IMR-90 (cell line): Measurements from ENCODE around the gene CHTF8. TPM values are rescaled to one million over a fixed set of nuclear protein-coding genes. Genes with fewer than 3 reads are reported as not detected.

Experiments used
- ATAC-seq: fragments of 200-7000 bp; cut with Tn5 transposase; 2 replicates; pipeline ENCODE4 v1.9.1; 2020; ENCODE audit warnings: low read depth, mild to moderate bottlenecking, moderate library complexity
- Bru-seq: library from RNA; stranded (reverse); fragments of 400-500 nt; gene quantifications from one replicate; lab custom pipeline; 2021; lab: Mats Ljungman, UMichigan
- BruChase-seq, 2 experiments: library from RNA; stranded (reverse); fragments of 400-500 nt; gene quantifications; one replicate each; lab custom pipeline; 2021; lab: Mats Ljungman, UMichigan
- BruUV-seq: library from RNA; stranded (reverse); fragments of 400-500 nt; replicated peaks from 2 replicates; lab custom pipeline; 2021; lab: Mats Ljungman, UMichigan
- CTCF ChIA-PET: fragments of 300-600 bp; formaldehyde crosslinking; extraction: SDS; loops from one replicate; lab custom pipeline; 2021; ENCODE audit warnings: antibody characterized with exemption; lab: Yijun Ruan, JAX
- POLR2A ChIA-PET: fragments of 300-600 bp; sonication (Branson Sonifier 250); formaldehyde crosslinking; loops from one replicate; lab custom pipeline; 2022; ENCODE audit warnings: antibody characterized with exemption; ENCODE audit not compliant: unreplicated experiment; lab: Charles Lee
- DNase-seq: peaks from one replicate; pipeline ENCODE4 v3.0.0; 2013
- H2AFZ ChIP-seq: replicated peaks from 2 replicates; pipeline ENCODE3; 2013; ENCODE audit warnings: low read length, mild to moderate bottlenecking; ENCODE audit not compliant: poor library complexity
- H2AK5ac ChIP-seq: 2 replicates; pipeline ENCODE4 v1.6.1; 2013; ENCODE audit warnings: low read depth, low read length, inconsistent platforms
- H2AK9ac ChIP-seq: replicated peaks from 2 replicates; pipeline ENCODE3; 2013; ENCODE audit warnings: mild to moderate bottlenecking, low read depth, low read length, moderate library complexity; ENCODE audit not compliant: poor library complexity
- H2BK120ac ChIP-seq: 2 replicates; pipeline ENCODE4 v1.6.1; 2013; ENCODE audit warnings: low read depth, low read length, inconsistent platforms
- H2BK15ac ChIP-seq: 3 replicates; pipeline ENCODE4 v1.6.1; 2013; ENCODE audit warnings: low read depth, low read length, inconsistent platforms
- H2BK20ac ChIP-seq: 2 replicates; pipeline ENCODE4 v1.6.1; 2013; ENCODE audit warnings: low read depth, mild to moderate bottlenecking, inconsistent platforms, low read length, moderate library complexity
- H2BK5ac ChIP-seq: 2 replicates; pipeline ENCODE4 v1.6.1; 2013; ENCODE audit warnings: mild to moderate bottlenecking, low read depth, low read length, inconsistent platforms; ENCODE audit not compliant: poor library complexity, severe bottlenecking
- H3K14ac ChIP-seq: replicated peaks from 2 replicates; pipeline ENCODE4 v1.6.1; 2013; ENCODE audit warnings: low read depth, low read length, inconsistent platforms
- H3K18ac ChIP-seq: 2 replicates; pipeline ENCODE4 v1.6.1; 2013; ENCODE audit warnings: low read depth, low read length, control low read depth
- H3K23ac ChIP-seq: 2 replicates; pipeline ENCODE4 v1.6.1; 2013; ENCODE audit warnings: low read depth, low read length, inconsistent platforms
- H3K27ac ChIP-seq: 2 replicates; pipeline ENCODE4 v1.5.1; 2013; ENCODE audit warnings: mild to moderate bottlenecking, control low read depth, low read length; ENCODE audit not compliant: insufficient read depth
- H3K27me3 ChIP-seq: 2 replicates; pipeline ENCODE4 v1.6.1; 2013; ENCODE audit warnings: low read length; ENCODE audit not compliant: control insufficient read depth, insufficient read depth
- H3K36me3 ChIP-seq: 2 replicates; pipeline ENCODE4 v1.6.1; 2013; ENCODE audit warnings: low read length, mixed read lengths; ENCODE audit not compliant: control insufficient read depth, insufficient read depth
- H3K4ac ChIP-seq: 2 replicates; pipeline ENCODE4 v1.6.1; 2013; ENCODE audit warnings: low read depth, low read length, inconsistent platforms
- H3K4me1 ChIP-seq: 2 replicates; pipeline ENCODE4 v1.6.1; 2013; ENCODE audit warnings: low read length, mixed read lengths; ENCODE audit not compliant: control insufficient read depth, insufficient read depth
- H3K4me2 ChIP-seq: 2 replicates; pipeline ENCODE4 v1.6.1; 2013; ENCODE audit warnings: low read depth, mild to moderate bottlenecking, control low read depth, low read length, moderate library complexity
- H3K4me3 ChIP-seq: 2 replicates; pipeline ENCODE4 v1.5.1; 2013; ENCODE audit warnings: low read depth, mild to moderate bottlenecking, control low read depth, low read length, moderate library complexity; ENCODE audit not compliant: insufficient read depth
- H3K56ac ChIP-seq: 2 replicates; pipeline ENCODE4 v1.6.1; 2013; ENCODE audit warnings: low read length, inconsistent platforms; ENCODE audit not compliant: insufficient read depth; ENCODE audit errors: extremely low read depth
- H3K79me1 ChIP-seq, 2 experiments: 2 replicates each; pipeline ENCODE4 v1.6.1; 2013; ENCODE audit warnings: low read length in 2 of 2, inconsistent platforms in 1 of 2, low read depth in 1 of 2
- H3K9ac ChIP-seq: 2 replicates; pipeline ENCODE4 v1.6.1; 2013; ENCODE audit warnings: low read depth, low read length, control low read depth
- H3K9me1 ChIP-seq: 2 replicates; pipeline ENCODE4 v1.6.1; 2013; ENCODE audit warnings: low read length, inconsistent platforms; ENCODE audit not compliant: insufficient read depth
- H3K9me3 ChIP-seq: 2 replicates; pipeline ENCODE4 v1.6.1; 2013; ENCODE audit warnings: low read length; ENCODE audit not compliant: control insufficient read depth, insufficient read depth
- H4K20me1 ChIP-seq: 2 replicates; pipeline ENCODE4 v1.6.1; 2013; ENCODE audit warnings: low read length, inconsistent platforms; ENCODE audit not compliant: insufficient read depth
- H4K5ac ChIP-seq: 2 replicates; pipeline ENCODE4 v1.6.1; 2013; ENCODE audit warnings: mild to moderate bottlenecking, low read depth, low read length, control low read depth
- H4K8ac ChIP-seq, 2 experiments: 2 replicates each; pipeline ENCODE4 v1.6.1; 2013; ENCODE audit warnings: low read depth in 2 of 2, low read length in 2 of 2, control low read depth in 1 of 2, inconsistent platforms in 1 of 2
- H4K91ac ChIP-seq: 2 replicates; pipeline ENCODE4 v1.6.1; 2013; ENCODE audit warnings: low read depth, low read length, inconsistent platforms; ENCODE audit not compliant: insufficient read depth
- BHLHE40 ChIP-seq: fragments of 150-350 bp; IDR thresholded peaks from 2 replicates; pipeline ENCODE4 v1.6.1; 2016; ENCODE audit warnings: mild to moderate bottlenecking, low read depth, low read length
- CEBPB ChIP-seq: IDR thresholded peaks from 2 replicates; pipeline ENCODE4 v1.6.1; 2012; ENCODE audit warnings: low read depth, low read length, improper control_type of control experiment
- FOS ChIP-seq: fragments of 150-350 bp; IDR thresholded peaks from 2 replicates; pipeline ENCODE4 v1.6.1; 2016; ENCODE audit warnings: low read depth, low read length
- MAFK ChIP-seq: IDR thresholded peaks from 2 replicates; pipeline ENCODE4 v1.6.1; 2012; ENCODE audit warnings: low read depth, low read length, improper control_type of control experiment
- MXI1 ChIP-seq: IDR thresholded peaks from 2 replicates; pipeline ENCODE4 v1.6.1; 2012; ENCODE audit warnings: low read depth, mild to moderate bottlenecking, low read length, moderate library complexity, borderline replicate concordance
- NFE2L2 ChIP-seq: fragments of 150-350 bp; IDR thresholded peaks from 2 replicates; pipeline ENCODE4 v1.6.1; 2016; ENCODE audit warnings: low read depth, mild to moderate bottlenecking, low read length
- POLR2A ChIP-seq: IDR thresholded peaks from 2 replicates; pipeline ENCODE4 v1.6.1; 2012; ENCODE audit warnings: mild to moderate bottlenecking, low read depth, low read length
- RAD21 ChIP-seq: IDR thresholded peaks from 2 replicates; pipeline ENCODE4 v1.6.1; 2012; ENCODE audit warnings: low read length, improper control_type of control experiment
- RCOR1 ChIP-seq: IDR thresholded peaks from 2 replicates; pipeline ENCODE4 v1.6.1; 2012; ENCODE audit warnings: mild to moderate bottlenecking, low read length, improper control_type of control experiment; ENCODE audit not compliant: insufficient replicate concordance
- RFX5 ChIP-seq: IDR thresholded peaks from 2 replicates; pipeline ENCODE4 v1.8.0; 2012; ENCODE audit warnings: low read depth, mild to moderate bottlenecking, low read length, moderate library complexity
- USF2 ChIP-seq: fragments of 150-350 bp; IDR thresholded peaks from 2 replicates; pipeline ENCODE4 v1.6.1; 2017; ENCODE audit warnings: mild to moderate bottlenecking, antibody characterized with exemption, low read length, low read depth
- WGBS, 2 experiments: methylation state at CpG; one replicate each; pipeline versions ENCODE4 v1.1.5 to v1.1.7; 2013; ENCODE audit warnings: missing lambda C conversion rate in 2 of 2; ENCODE audit not compliant: insufficient read length in 1 of 2; ENCODE audit errors: extremely low coverage in 2 of 2; 5-methylcytosine and 5-hydroxymethylcytosine counted together
- dilution Hi-C: fragments of 300-500 bp; cut with HindIII; formaldehyde crosslinking; loops from one replicate; pipeline ENCODE4 v1.14.3; 2018; ENCODE audit warnings: low sequenced_read_pairs; ENCODE audit not compliant: unreplicated experiment
- in situ Hi-C: fragments of 300-500 bp; cut with MboI; formaldehyde crosslinking; loops from 3 replicates; pipeline ENCODE4 v1.14.3; 2019; ENCODE audit warnings: low sequenced_read_pairs, inconsistent platforms, mixed read lengths
- intact Hi-C: fragments of 100-400 bp; cut with micrococcal nuclease; formaldehyde crosslinking; loops from 2 replicates; pipeline ENCODE4 v1.10.0; 2022
- long read RNA-seq: library from polyadenylated mRNA; unstranded; transcript quantifications from one replicate; pipeline ENCODE4 v2.0.0, GENCODE V29; 2021; ENCODE audit not compliant: unreplicated experiment
- polyA plus RNA-seq, 3 experiments: library from polyadenylated mRNA; depleted of rRNA; stranded (reverse); fragments of >200 nt; gene quantifications; 2 replicates each; pipeline ENCODE4 v1.2.3, GENCODE V29; 2012; ENCODE audit warnings: low replicate concordance in 1 of 3
- total RNA-seq: library from RNA; depleted of rRNA; stranded (reverse); fragments of >200 nt; gene quantifications from 2 replicates; pipeline ENCODE4 v1.2.3, GENCODE V29; 2012; rRNA removed

The CHTF8 gene
- total RNA-seq (40.8 and 47.1 TPM in 2 replicates), polyA plus RNA-seq (2012; rRNA removed) (95.6 and 122 TPM in 2 replicates), Bru-seq, nascent RNA (percentile 75 among the genes with signal in this experiment), BruChase-seq, experiment 1, labeled RNA remaining after a 6-hour chase (percentile 89 among the genes with signal in this experiment), BruChase-seq, experiment 2, labeled RNA remaining after a 2-hour chase (percentile 85 among the genes with signal in this experiment)
- polyA plus RNA-seq (2012; cell fraction: cytosol; rRNA removed): 40.0 and 73.4 TPM in 2 replicates
- polyA plus RNA-seq (2012; cell fraction: nucleus; rRNA removed; ENCODE audit: low replicate concordance): 40.8 and 52.9 TPM in 2 replicates
- long read RNA-seq, transcript CHTF8-203 (4 exons, 2,903 nt): major isoform, 22 of 44 reads
- long read RNA-seq, transcript CHTF8-202 (4 exons, 1,073 nt): minor isoform, 6 of 44 reads
- long read RNA-seq, transcript CHTF8-205 (3 exons, 856 nt): minor isoform, 8 of 44 reads
- long read RNA-seq, partial matches to known transcripts: 3 of 44 reads
- long read RNA-seq, other reads (novel, unspliced or antisense): 1 of 44 reads

- POLR2A ChIA-PET: interaction anchor here (0.6 to 0.9 kb wide), 4 partner anchors 12 to 114 kb away, joined by 3 to 5 read pairs (median 5); no protein-coding TSS in a partner anchor
- H4K5ac ChIP-seq: peak within 1 kb of the TSS; percentile 93
- H3K23ac ChIP-seq: peak within 1 kb of the TSS; percentile 99
- H3K4ac ChIP-seq: peak within 1 kb of the TSS; percentile 99
- dilution Hi-C loops: no loop called here
- WGBS, 2 experiments: 0% methylated on average over 15 of the region's 78 CpGs; no CpG with 5 or more reads in 1 of the 2 experiments
- no peak within 1 kb of the TSS; the same call in 2 of the 3 replicates for H2BK15ac ChIP-seq
- CTCF ChIA-PET: no interaction called here
- no peak within 1 kb of the TSS; the same call in 1 of the 2 replicates for H2BK20ac ChIP-seq
- H4K8ac ChIP-seq: peak within 1 kb of the TSS; percentile 93 to 95
- H3K9me1 ChIP-seq: no peaks in the 10 kb centered on the region; the same call in 1 of the 2 replicates
- peaks cover 8% of the 10 kb centered on the region for H3K36me3 ChIP-seq
- ATAC-seq (peak; percentile 85), DNase-seq (peak; percentile 76)
- H4K91ac ChIP-seq: peak within 1 kb of the TSS; percentile 97
- peak within 1 kb of the TSS; percentile 93 for H3K4me2 ChIP-seq
- peak within 1 kb of the TSS; percentile 95 for H3K27ac ChIP-seq
- H4K20me1 ChIP-seq: peaks cover 23% of the 10 kb centered on the region; the same call in 1 of the 2 replicates
- peak within 1 kb of the TSS; percentile 94 for H2AFZ ChIP-seq
- peak within 1 kb of the TSS; percentile 100 for H2AK9ac ChIP-seq
- H2BK5ac ChIP-seq: peak within 1 kb of the TSS; percentile 97
- peak within 1 kb of the TSS; percentile 98 for H3K14ac ChIP-seq
- no TSS peak for BruUV-seq
- peak within 1 kb of the TSS; percentile 90 for H2AK5ac ChIP-seq
- H3K56ac ChIP-seq: peak within 1 kb of the TSS; percentile 98
- peak within 1 kb of the TSS; percentile 70 for H2BK120ac ChIP-seq
- H3K9me3 ChIP-seq: no peaks in the 10 kb centered on the region
- peak within 1 kb of the TSS; percentile 59 for H3K18ac ChIP-seq
- intact Hi-C loops: loop anchor here (5.0 kb wide), 1 partner anchor 140 kb away; no protein-coding TSS in a partner anchor
- no peaks in the 10 kb centered on the region for H3K27me3 ChIP-seq
- TF ChIP-seq NFE2L2 (no peak), RAD21 (no peak), CEBPB (no peak), MAFK (no peak), RCOR1 (no peak), FOS (0 out of 2 replicates have a peak, but pooled peaks have one; percentile 4), MXI1 (peak; percentile 100), USF2 (peak; percentile 82), BHLHE40 (peak; percentile 50), POLR2A (peak; percentile 94), RFX5 (no peak)
- in situ Hi-C loops: no loop called here
- peak within 1 kb of the TSS; percentile 91 for H3K4me3 ChIP-seq
- peaks cover 17 to 56% of the 10 kb centered on the region in 2 experiments for H3K79me1 ChIP-seq
- no peaks in the 10 kb centered on the region for H3K4me1 ChIP-seq
- peak within 1 kb of the TSS; percentile 98 for H3K9ac ChIP-seq
These were observed at the start of gene CHTF8, which contains the start of gene UTP4 for GRCh38 chr16:69132424-69133252. TSS of gene CHTF8 (minus strand) at chr16:69132588. CDS start at chr16:69121458, 11,130 bp downstream. TSS of gene UTP4 (plus strand) at chr16:69132649. CDS start at chr16:69133460, 811 bp downstream.
